A549 treated with Mapracorat at 1 μM for 4 hours (cell line): ENCODE results near the gene TDRD10. TPM values are rescaled to one million over a fixed set of nuclear protein-coding genes. Genes with fewer than 3 reads are reported as not detected.

ENCODE experiments used
- total RNA-seq: library from RNA; stranded (reverse); fragments of 200-300 nt; extraction: Qiagen RNA extraction; gene quantifications from 5 replicates; pipeline ENCODE4 v1.2.3, GENCODE V29; 2022

TDRD10 gene, protein sequence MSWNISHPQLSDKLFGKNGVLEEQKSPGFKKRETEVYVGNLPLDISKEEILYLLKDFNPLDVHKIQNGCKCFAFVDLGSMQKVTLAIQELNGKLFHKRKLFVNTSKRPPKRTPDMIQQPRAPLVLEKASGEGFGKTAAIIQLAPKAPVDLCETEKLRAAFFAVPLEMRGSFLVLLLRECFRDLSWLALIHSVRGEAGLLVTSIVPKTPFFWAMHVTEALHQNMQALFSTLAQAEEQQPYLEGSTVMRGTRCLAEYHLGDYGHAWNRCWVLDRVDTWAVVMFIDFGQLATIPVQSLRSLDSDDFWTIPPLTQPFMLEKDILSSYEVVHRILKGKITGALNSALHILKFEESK
- 0.23 TPM in 1 of 5 replicates, not detected in the others for total RNA-seq

DNA sequence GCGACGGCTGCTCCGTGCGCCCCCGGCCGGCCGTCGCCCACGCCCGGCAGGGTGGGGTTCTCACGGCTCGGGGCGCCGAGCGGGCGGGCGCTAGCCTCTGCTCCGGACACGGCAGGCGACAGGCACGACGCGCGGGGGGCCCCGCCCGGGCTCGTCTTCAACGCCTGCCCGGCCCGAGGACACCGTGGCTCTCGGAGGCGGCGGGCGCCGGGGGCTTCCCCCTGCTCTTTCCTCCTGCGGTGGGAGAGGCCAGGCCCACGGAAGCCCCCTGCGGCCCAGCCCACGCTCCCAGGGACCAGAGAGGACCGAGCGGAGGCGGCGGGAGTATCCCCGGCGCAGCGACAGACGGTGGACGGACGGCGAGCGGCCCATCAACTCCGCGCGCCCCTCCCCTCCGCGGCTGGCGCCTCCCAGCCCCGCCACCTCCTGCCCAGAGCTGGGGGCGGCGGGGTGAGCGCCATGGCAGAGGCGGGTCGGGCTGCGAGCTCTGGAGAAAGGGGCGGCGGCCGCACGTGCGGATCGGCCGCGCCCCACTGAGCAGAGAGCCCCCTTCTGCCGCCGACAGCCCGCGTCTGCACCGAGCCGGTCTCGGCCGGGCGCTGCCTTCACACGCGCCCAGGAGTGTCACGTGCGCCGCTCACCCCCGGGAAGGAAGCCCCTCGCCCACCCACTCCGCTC is at the start of gene TDRD10, which contains the start of gene SHE:
TDRD10 (plus strand) TSS at position 154 of the 678 bp plus-strand sequence. CDS start 4,685 bp downstream, outside the sequence.
SHE (minus strand) TSS at position 347 of the 678 bp plus-strand sequence. CDS start 386 bp downstream, outside the sequence.

DNA sequence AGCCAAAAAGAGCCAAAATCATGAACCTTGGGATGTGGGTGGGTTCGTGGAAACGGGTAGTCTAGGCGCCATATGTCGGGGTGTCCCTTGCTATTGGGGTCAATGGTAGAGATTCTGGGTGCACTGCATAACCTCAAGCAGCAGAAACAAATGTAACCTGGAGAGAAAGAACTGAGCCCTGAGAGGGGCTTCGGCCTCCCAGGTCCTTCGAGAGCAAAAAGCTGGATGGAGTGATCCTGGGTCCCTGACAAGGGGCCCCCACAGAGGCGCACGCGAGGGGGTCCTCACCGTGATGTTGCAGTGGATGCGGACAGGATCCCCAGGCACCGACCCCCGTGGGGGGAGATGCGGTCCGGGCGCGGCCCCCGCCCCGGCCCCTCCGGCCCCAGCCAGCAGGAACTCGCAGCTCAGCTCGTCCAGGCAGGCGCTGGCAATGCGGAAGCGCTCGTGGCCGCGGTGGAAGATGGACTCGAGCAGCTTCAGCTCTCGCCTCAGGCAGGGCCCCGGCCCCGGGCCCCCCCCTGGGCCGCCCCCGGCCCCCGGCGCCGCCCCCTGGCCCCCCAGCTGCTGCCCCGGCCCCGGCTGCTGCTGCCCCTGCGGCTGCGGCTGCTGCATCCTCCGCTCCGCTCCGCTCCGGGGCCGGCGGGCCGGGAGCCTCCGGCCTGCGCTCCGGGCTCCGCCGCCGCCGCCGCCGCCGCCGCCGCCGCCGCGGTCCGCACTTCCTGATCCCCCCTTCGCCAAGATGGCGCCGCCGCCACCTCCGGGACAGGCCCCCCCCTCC is 56.1 kb downstream of the TDRD10 start, which contains the start of gene UBE2Q1:
UBE2Q1 (minus strand) TSS at position 724 of the 781 bp plus-strand sequence; CDS start at position 615, 109 bp downstream.

DNA sequence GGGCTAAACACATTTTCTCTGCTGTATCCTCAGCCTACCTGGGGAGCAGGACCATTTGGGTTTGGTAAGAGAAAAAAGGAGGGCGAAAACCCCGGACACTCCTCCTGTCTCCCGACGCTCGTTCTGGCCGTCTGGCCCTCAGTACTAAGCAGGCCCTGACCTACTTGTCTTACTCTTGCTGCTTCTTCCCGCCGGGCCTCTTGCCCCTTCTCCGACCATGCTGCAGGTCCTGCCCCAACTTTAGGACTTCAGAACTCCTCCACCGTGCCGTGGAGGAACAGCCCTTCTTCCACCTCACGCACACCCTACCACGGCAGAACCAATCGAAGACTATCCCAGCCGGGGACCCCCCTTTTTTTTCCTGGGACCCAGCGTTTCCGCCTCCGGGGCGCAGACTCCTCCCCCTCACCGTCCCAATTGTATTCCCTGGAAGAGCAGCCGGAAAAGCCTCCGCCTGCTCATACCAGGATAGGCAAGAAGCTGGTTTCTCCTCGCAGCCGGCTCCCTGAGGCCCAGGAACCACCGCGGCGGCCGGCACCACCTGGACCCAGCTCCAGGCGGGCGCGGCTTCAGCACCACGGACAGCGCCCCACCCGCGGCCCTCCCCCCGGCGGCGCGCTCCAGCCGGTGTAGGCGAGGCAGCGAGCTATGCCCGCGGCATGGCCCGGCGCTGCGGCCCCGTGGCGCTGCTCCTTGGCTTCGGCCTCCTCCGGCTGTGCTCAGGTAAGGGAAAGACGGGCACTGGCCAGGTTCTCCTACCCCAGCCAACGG is 65.6 kb downstream of the TDRD10 start, which contains the start of gene CHRNB2:
CHRNB2 (plus strand) TSS at position 393 of the 771 bp plus-strand sequence; CDS start at position 660, 267 bp downstream.

Other genes starting within 250 kb of the TDRD10 start
- 83.0 to 101 TPM (median 95.0 TPM) in 5 replicates for gene HAX1, start 229.6 kb upstream of the TDRD10 start, total RNA-seq
- not detected in 5 replicates for gene AQP10, start 181.1 kb upstream of the TDRD10 start, total RNA-seq
- gene ATP8B2, start 176.7 kb upstream of the TDRD10 start, total RNA-seq, result 27.1 to 41.8 TPM (median 38.1 TPM) in 5 replicates
- 22.0 to 30.9 TPM (median 27.2 TPM) in 5 replicates for gene IL6R, start 96.9 kb upstream of the TDRD10 start, total RNA-seq
- 0.07 to 0.13 TPM (median 0.10 TPM) in 5 replicates for gene SHE, start 193 bp downstream of the TDRD10 start, total RNA-seq
- 54.0 to 76.5 TPM (median 64.0 TPM) in 5 replicates for gene UBE2Q1, start 56.4 kb downstream of the TDRD10 start, total RNA-seq
- 0.30 to 0.48 TPM (median 0.43 TPM) in 5 replicates for gene CHRNB2, start 65.6 kb downstream of the TDRD10 start, total RNA-seq
- gene ADAR, start 106.0 kb downstream of the TDRD10 start, total RNA-seq, result 65.4 to 75.7 TPM (median 73.5 TPM) in 5 replicates